IPS-20b (cell line): ENCODE measurements around the gene NKD2.

ENCODE experiments used
- H3K27ac ChIP-seq: one replicate; pipeline ENCODE4 v1.5.1; 2013; ENCODE audit warnings: low read length
- H3K27me3 ChIP-seq: 2 replicates; pipeline ENCODE4 v1.6.1; 2013; ENCODE audit warnings: mild to moderate bottlenecking, low read length, inconsistent platforms; ENCODE audit not compliant: insufficient read depth
- H3K36me3 ChIP-seq: 2 replicates; pipeline ENCODE4 v1.6.1; 2013; ENCODE audit warnings: low read depth, mild to moderate bottlenecking, inconsistent platforms, low read length, moderate library complexity; ENCODE audit not compliant: insufficient read depth
- H3K4me1 ChIP-seq: 2 replicates; pipeline ENCODE4 v1.6.1; 2013; ENCODE audit warnings: mild to moderate bottlenecking, control low read depth, inconsistent platforms, low read length, moderate library complexity; ENCODE audit not compliant: insufficient read depth
- H3K4me3 ChIP-seq: 2 replicates; pipeline ENCODE4 v1.5.1; 2013; ENCODE audit warnings: mild to moderate bottlenecking, low read length, inconsistent platforms
- H3K9ac ChIP-seq: 2 replicates; pipeline ENCODE4 v1.6.1; 2013; ENCODE audit warnings: low read depth, mild to moderate bottlenecking, inconsistent platforms, low read length, moderate library complexity
- H3K9me3 ChIP-seq: 2 replicates; pipeline ENCODE4 v1.6.1; 2013; ENCODE audit warnings: mild to moderate bottlenecking, low read depth, low read length, inconsistent platforms; ENCODE audit not compliant: insufficient read depth

The NKD2 gene

GRCh38 chr5:1053391-1054017, 44.9 kb downstream of the NKD2 start:
- H3K27me3 ChIP-seq: no peaks in the 10 kb centered on the region
- no peaks in the 10 kb centered on the region for H3K9me3 ChIP-seq
- no peak overlapping the region; the same call in 1 of the 2 replicates for H3K9ac ChIP-seq
- no peak overlapping the region for H3K4me3 ChIP-seq
- no peak overlapping the region for H3K27ac ChIP-seq
- H3K4me1 ChIP-seq: no peaks in the 10 kb centered on the region
- peaks cover 53% of the 10 kb centered on the region for H3K36me3 ChIP-seq

GRCh38 chr5:1054018-1054798, 45.6 kb downstream of the NKD2 start:
- no peaks in the 10 kb centered on the region for H3K9me3 ChIP-seq
- H3K36me3 ChIP-seq: peaks cover 55% of the 10 kb centered on the region
- H3K4me3 ChIP-seq: no peak overlapping the region
- no peak overlapping the region for H3K9ac ChIP-seq
- H3K27ac ChIP-seq: no peak overlapping the region
- no peaks in the 10 kb centered on the region for H3K27me3 ChIP-seq
- no peaks in the 10 kb centered on the region for H3K4me1 ChIP-seq

GRCh38 chr5:1054799-1055775, 46.5 kb downstream of the NKD2 start:
- no peak overlapping the region for H3K9ac ChIP-seq
- H3K9me3 ChIP-seq: no peaks in the 10 kb centered on the region
- no peaks in the 10 kb centered on the region for H3K27me3 ChIP-seq
- no peaks in the 10 kb centered on the region for H3K4me1 ChIP-seq
- H3K4me3 ChIP-seq: no peak overlapping the region
- no peak overlapping the region for H3K27ac ChIP-seq
- H3K36me3 ChIP-seq: peaks cover 63% of the 10 kb centered on the region

GRCh38 chr5:1055896-1056610, 47.5 kb downstream of the NKD2 start:
- H3K27me3 ChIP-seq: no peaks in the 10 kb centered on the region
- no peak overlapping the region for H3K4me3 ChIP-seq
- no peak overlapping the region for H3K27ac ChIP-seq
- H3K9me3 ChIP-seq: no peaks in the 10 kb centered on the region
- H3K9ac ChIP-seq: no peak overlapping the region
- no peaks in the 10 kb centered on the region for H3K4me1 ChIP-seq
- H3K36me3 ChIP-seq: peaks cover 66% of the 10 kb centered on the region

- no peaks in the 10 kb centered on the region for H3K4me1 ChIP-seq
- no peak overlapping the region for H3K4me3 ChIP-seq
- H3K27me3 ChIP-seq: no peaks in the 10 kb centered on the region
- no peak overlapping the region for H3K27ac ChIP-seq
- peaks cover 60% of the 10 kb centered on the region for H3K36me3 ChIP-seq
- H3K9me3 ChIP-seq: no peaks in the 10 kb centered on the region
- no peak overlapping the region for H3K9ac ChIP-seq
Measured at GRCh38 chr5:1056611-1057484, 48.2 kb downstream of the NKD2 start.

GRCh38 chr5:1057485-1058082, 49.0 kb downstream of the NKD2 start:
- H3K4me3 ChIP-seq: no peak overlapping the region
- H3K9ac ChIP-seq: no peak overlapping the region
- no peaks in the 10 kb centered on the region for H3K27me3 ChIP-seq
- peaks cover 55% of the 10 kb centered on the region for H3K36me3 ChIP-seq
- H3K9me3 ChIP-seq: no peaks in the 10 kb centered on the region
- no peaks in the 10 kb centered on the region for H3K4me1 ChIP-seq
- no peak overlapping the region for H3K27ac ChIP-seq

GRCh38 chr5:1058083-1058945, 49.7 kb downstream of the NKD2 start:
- Histone ChIP-seq H3K4me1 (no peaks in the 10 kb centered on the region), H3K9ac (no peak overlapping the region), H3K27ac (no peak overlapping the region), H3K9me3 (no peaks in the 10 kb centered on the region), H3K4me3 (no peak overlapping the region), H3K36me3 (peaks cover 56% of the 10 kb centered on the region), H3K27me3 (no peaks in the 10 kb centered on the region)

- peaks cover 49% of the 10 kb centered on the region for H3K36me3 ChIP-seq
Measured at GRCh38 chr5:1058988-1059883, 50.6 kb downstream of the NKD2 start.

GRCh38 chr5:1059884-1060263, 51.3 kb downstream of the NKD2 start:
- Histone ChIP-seq H3K27me3 (no peaks in the 10 kb centered on the region), H3K4me3 (no peak overlapping the region), H3K4me1 (no peaks in the 10 kb centered on the region), H3K36me3 (peaks cover 43% of the 10 kb centered on the region), H3K27ac (no peak overlapping the region), H3K9me3 (no peaks in the 10 kb centered on the region), H3K9ac (no peak overlapping the region)

More at GRCh38 chr5:1058988-1059883, 50.6 kb downstream of the NKD2 start:
- Histone ChIP-seq H3K27ac (no peak overlapping the region), H3K9ac (no peak overlapping the region), H3K9me3 (no peaks in the 10 kb centered on the region), H3K4me3 (no peak overlapping the region), H3K27me3 (no peaks in the 10 kb centered on the region), H3K4me1 (no peaks in the 10 kb centered on the region)
